Smooth muscle cell of the pulmonary artery (primary cell): ENCODE data around the gene HOXD9. TPM values are rescaled to one million over a fixed set of nuclear protein-coding genes. Genes with fewer than 3 reads are reported as not detected.

Experiments
- total RNA-seq: library from RNA; depleted of rRNA; stranded (reverse); fragments of >200 nt; gene quantifications from 2 replicates; pipeline ENCODE4 v1.2.3, GENCODE V29; 2014

The HOXD9 gene
- total RNA-seq: not detected in 2 replicates

GRCh38 chr2:176122683-176123410, at the start of gene HOXD9:
Gene HOXD9, plus strand, starts transcription at chr2:176122719. Its CDS starts 50 bp downstream, at chr2:176122769.

GRCh38 chr2:176083796-176084261, 38.7 kb upstream of the HOXD9 start, which contains the start of gene EVX2:
Gene EVX2, minus strand, starts transcription at chr2:176083962. Its CDS starts 186 bp downstream, at chr2:176083776.

GRCh38 chr2:176092270-176093144, 30.0 kb upstream of the HOXD9 start, which contains the start of gene HOXD13:
Gene HOXD13, plus strand, starts transcription at chr2:176092721. Its CDS starts 170 bp downstream, at chr2:176092891.

DNA sequence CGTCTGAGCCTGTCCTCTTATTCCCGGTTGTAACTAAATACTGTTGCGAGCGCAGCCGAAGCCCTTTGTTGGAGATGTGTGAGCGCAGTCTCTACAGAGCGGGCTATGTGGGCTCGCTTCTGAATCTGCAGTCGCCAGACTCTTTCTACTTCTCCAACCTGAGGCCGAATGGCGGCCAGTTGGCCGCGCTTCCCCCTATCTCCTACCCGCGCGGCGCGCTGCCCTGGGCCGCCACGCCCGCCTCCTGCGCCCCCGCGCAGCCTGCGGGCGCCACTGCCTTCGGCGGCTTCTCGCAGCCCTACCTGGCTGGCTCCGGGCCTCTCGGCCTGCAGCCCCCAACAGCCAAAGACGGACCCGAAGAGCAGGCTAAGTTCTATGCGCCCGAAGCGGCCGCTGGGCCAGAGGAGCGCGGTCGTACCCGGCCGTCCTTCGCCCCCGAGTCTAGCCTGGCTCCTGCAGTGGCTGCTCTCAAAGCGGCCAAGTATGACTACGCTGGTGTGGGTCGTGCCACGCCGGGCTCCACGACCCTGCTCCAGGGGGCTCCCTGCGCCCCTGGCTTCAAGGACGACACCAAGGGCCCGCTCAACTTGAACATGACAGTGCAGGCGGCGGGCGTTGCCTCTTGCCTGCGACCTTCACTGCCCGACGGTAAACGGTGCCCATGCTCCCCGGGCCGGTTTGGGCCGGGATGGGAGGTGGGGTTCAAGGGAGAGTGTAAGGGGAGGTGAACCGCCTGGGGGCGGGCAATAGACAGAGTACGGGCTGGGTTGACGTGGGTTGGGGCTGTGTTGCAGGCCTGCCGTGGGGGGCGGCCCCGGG, 22.6 kb upstream of the HOXD9 start, which contains the start of gene HOXD12:
TSS of gene HOXD12 (plus strand) at position 68 of the 819 bp plus-strand sequence. CDS start at position 75, 7 bp downstream.

DNA sequence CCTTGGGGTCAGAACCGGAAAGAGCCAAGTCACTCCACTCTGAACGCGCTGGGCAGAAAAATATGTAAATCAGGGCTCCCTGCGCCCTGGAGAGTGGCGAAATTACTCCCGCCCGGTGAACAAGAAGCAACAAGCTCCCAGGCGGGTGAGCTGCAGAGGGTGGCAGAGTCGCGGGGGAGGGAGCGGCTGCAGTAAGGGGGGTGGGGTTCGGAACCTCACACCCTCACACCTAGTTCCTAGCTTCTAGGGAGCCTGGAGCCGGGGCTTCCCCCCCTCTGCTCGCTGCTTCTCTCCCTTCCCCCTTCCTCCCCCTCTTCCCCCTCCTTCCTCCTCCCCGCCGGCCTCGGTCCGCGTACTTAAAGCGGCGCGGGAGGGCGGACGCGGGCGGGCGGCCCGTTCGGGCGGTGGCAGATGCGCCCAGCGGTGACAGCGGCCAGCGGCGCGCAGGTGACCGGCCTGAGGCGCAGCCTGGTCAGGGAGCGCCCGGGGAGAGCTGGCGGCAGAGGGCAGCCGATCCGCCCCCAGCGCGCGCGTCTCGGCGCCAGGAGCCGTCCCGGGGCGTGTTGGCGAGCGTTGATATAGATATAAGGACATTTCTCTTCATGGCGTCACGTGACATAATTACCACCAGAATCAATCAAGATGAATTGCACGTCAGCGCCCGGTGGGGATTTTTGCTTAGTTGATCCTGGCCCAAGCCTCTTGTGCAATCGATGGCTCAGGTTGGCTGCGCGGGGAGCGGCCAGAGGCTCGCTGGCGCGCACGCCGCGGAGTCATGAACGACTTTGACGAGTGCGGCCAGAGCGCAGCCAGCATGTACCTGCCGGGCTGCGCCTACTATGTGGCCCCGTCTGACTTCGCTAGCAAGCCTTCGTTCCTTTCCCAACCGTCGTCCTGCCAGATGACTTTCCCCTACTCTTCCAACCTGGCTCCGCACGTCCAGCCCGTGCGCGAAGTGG, 15.7 kb upstream of the HOXD9 start, which contains the start of gene HOXD11:
TSS of gene HOXD11 (plus strand) at position 700 of the 959 bp plus-strand sequence. CDS start at position 776, 76 bp downstream.

GRCh38 chr2:176115883-176116813, 6.4 kb upstream of the HOXD9 start, which contains the start of gene HOXD10:
Gene HOXD10, plus strand, starts transcription at chr2:176116778. Its CDS starts 56 bp downstream, at chr2:176116834.

DNA sequence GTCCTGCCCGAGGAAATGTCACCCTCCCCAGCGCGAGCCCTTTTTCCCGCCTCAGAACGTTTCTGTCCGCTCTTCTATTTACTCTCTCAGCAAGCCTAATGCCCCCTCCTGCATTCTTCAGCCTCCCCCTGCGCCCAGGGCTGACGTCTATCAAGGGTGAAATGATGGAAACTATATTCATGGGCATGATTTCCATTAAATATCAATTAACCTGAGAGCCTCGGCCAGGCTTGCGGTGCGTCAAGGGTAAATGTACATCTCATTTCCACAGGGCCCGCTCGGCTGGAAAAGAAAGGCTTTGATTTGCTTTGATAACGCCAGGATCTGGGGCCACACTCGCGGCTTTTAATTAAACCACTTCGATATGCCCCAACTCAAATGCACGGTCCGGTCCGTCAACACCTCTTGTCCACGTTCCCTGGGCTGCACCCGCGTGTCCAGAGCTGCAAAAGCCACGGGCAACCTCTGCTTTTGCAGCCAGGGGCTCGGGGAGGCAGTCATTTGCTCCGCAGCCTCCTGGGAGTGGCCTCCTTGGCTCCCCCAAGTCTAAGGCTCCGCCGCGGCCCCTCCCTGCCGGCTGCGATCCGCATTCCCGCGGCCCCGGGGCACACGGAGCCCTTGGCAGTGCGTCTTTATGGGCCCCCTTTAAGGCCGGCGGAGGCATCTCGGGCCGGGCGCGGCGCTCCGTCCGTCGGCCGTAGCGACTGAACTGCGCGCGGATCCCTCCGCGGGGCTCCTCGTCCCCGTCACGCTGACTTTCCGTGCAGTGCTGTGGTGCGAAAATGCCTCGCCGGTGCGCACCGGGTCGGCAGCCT, 6.7 kb downstream of the HOXD9 start, which contains the start of gene HOXD8:
TSS of gene HOXD8 (plus strand) at position 724 of the 815 bp plus-strand sequence. CDS start 662 bp downstream, outside the sequence.

GRCh38 chr2:176151442-176152287, 29.1 kb downstream of the HOXD9 start, which contains the start of gene HOXD4:
Gene HOXD4, plus strand, starts transcription at chr2:176151550. Its CDS starts 84 bp downstream, at chr2:176151634.

DNA sequence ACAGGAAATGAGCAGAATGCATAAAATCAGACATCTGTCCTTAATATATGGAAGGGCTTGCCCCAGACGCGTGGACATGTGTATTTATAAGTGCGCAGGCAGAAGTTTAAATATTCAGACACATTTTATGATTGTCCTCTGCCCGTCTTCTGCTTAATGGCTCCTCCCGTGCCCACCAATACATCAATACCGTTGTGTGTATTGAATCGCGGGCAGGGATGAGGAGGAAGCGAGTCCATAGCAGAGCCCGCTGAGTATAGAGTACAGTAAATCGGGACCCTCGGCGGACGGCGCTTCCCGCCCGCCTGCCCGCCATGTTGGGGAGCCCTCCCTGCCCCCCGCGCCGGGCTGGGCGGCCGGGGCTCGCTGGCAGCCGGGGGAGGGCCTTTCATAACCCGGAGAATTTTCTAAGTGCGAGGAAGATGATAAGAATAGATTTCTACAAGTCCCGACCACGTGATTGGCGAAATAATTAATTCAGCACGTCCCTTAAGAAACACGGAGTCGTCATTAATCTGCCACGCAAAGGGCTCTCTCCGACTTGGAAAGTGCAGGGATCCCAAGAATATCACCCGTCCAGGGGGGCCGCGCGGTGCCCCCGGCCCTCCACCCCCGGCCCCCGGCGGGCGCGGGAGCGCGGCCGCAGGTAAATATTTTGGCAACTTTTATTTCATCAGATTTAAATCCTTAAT, 34.4 kb downstream of the HOXD9 start, which contains the start of gene HOXD3:
TSS of gene HOXD3 (plus strand) at position 501 of the 692 bp plus-strand sequence. CDS start 11,808 bp downstream, outside the sequence.

Other genes starting within 250 kb of the HOXD9 start
- 61.6 and 65.9 TPM in 2 replicates for gene LNPK, start 120.5 kb upstream of the HOXD9 start, total RNA-seq
- gene EVX2, start 38.8 kb upstream of the HOXD9 start, total RNA-seq: not detected in 2 replicates
- not detected in 2 replicates for gene HOXD13, start 30.0 kb upstream of the HOXD9 start, total RNA-seq
- gene HOXD12, start 22.9 kb upstream of the HOXD9 start, total RNA-seq: not detected in 2 replicates
- gene HOXD11, start 15.4 kb upstream of the HOXD9 start, total RNA-seq: not detected in 2 replicates
- not detected in 2 replicates for gene HOXD10, start 5.9 kb upstream of the HOXD9 start, total RNA-seq
- gene HOXD8, start 7.0 kb downstream of the HOXD9 start, total RNA-seq: 0.46 and 1.4 TPM in 2 replicates
- gene HOXD4, start 28.8 kb downstream of the HOXD9 start, total RNA-seq: 0.46 and 4.6 TPM in 2 replicates
- 0.26 and 3.2 TPM in 2 replicates for gene HOXD3, start 34.6 kb downstream of the HOXD9 start, total RNA-seq
- gene HOXD1, start 65.9 kb downstream of the HOXD9 start, total RNA-seq: 0.13 TPM in 1 of 2 replicates, not detected in the other
- gene MTX2, start 146.7 kb downstream of the HOXD9 start, total RNA-seq: 17.9 and 21.7 TPM in 2 replicates